GM19035 (cell line): ENCODE measurements around the gene ALG8.
"Not testable (repeated sequence)": the region's sequence is repeated elsewhere in the genome, so short reads cannot be mapped to it uniquely, and the experiment has no call there.

Source experiments
- ATAC-seq: cut with Tn5 transposase; IDR thresholded peaks from one replicate; pipeline ENCODE4 v1.9.1; 2021; ENCODE audit not compliant: unreplicated experiment

The ALG8 gene

DNA sequence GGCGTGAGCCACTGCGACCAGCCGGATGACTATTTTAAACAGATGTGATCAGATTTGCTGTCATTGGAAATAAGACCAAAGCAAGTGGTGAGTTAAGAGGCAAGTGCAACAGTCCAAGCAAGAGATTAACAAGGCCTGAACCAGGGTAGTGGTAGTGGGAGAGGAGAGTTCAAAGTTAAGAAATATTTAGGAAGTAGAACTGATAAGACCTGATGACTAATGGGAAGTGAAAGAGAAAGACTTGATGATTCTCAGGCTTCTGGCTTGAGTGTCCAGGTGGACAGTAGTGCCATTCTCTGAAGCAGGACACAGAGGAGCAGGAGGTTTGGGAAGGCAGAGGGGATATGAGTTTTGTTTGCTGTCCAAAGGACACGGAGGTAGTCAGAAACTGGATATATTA lies 67.0 kb downstream of the ALG8 start:
- ATAC-seq, result no peak

DNA sequence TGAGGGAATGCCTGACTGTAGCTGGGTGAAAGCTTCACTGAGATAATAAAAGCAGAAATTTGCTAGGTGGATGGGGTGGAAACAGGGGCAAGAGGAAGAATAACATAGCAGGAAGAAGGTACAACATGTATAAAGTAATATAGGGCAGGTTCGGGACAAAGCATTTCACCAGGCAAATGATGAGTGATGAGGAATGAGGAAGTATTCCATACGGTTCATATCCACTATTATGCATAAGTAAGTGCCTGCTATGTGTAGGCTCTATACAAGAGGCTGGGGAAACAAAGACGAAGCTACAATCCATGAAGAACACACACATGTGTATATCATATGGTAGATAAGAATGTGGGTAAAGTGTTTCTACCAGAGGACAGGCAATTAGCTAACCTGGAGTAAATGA lies 67.7 kb downstream of the ALG8 start:
- no peak for ATAC-seq

- ATAC-seq, result no peak
These were observed 68.8 kb downstream of the ALG8 start for GRCh38 chr11:78070621-78071020.

DNA sequence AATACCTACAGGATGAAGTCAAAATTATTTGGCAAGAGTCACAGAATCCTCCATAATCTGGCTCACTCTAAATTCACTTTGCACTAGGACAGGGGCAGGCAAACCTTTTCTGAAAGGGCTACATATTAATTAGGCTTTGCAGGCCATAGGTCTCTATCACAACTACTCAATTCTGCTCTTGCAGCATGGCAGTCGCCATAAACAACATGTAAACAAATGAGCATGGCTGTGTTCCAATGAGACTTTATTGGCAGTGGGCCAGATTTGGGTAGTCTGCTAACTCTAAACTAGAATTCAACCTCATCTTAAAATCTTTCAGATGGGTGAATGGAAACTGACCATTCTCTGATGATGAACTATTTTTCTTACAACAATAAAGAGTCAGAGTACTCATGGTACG lies 70.0 kb downstream of the ALG8 start:
- ATAC-seq, result no peak

GRCh38 chr11:78067704-78068103 lies 71.7 kb downstream of the ALG8 start:
- ATAC-seq, result no peak

DNA sequence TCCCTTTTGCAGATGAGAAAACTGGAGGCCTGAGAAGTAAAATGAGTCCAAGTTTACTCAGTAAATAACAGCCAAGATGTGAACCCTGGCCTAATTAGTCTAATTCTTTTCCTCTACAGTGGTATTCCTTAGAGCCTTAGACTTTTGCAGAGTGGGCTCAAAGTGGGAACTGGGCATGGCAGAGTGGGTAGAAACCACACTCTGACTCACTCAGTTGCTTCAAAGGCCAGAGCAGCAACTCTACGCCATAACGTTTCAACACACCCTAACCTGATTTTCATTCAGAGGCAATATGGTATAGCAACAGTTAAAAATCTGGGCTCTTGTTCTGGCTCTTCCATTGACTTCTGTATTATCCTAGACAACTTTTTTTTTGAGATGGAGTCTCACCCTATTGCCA lies 73.0 kb downstream of the ALG8 start:
- ATAC-seq, result no peak

DNA sequence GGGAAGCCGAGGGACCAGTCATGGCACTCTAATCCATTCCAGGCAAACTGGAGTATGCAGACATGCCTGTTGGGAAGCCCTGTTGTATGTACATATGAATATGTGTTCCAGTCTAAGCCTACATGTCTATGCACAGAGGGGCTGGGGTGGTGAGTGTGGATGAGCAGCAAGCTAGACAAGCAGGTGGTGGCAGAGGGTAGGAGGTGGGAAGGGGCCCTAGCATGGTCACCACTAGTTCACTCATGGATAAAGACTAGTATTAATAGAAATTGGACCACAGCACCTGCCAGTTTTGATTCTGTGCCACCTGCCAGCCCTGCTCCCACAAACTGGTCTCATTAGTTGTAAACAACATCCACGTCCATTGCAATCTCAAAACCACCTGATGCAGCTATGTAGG lies 74.2 kb downstream of the ALG8 start:
- ATAC-seq, result no peak

DNA sequence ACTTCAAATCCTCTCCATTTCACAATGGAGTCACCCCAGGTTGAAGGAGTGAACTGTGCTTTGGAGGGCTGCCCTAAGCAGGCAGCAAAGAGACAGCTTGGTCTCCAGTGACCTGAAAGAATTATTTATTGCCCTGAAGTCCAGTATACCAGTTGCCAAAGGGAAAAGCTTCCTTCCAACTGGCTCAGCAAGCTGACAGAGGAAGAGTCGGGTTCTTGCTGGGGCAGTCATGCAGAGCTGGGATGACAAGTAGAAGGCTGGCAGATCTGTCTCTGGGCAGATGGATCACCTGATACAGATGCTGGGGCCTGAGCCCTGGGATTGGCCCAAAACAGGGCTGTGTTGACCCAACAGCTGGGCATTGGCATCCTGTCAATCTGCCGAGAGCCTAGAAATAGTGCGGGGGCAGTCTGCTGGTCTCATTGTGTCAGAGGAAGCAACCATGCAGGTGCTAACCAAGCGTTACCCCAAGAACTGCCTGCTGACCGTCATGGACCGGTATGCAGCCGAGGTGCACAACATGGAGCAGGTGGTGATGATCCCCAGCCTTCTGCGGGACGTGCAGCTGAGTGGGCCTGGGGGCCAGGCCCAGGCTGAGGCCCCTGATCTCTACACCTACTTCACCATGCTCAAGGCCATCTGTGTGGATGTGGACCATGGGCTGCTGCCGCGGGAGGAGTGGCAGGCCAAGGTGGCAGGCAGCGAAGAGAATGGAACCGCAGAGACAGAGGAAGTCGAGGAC lies 75.8 kb downstream of the ALG8 start, which contains the start of gene THRSP:
Gene THRSP (plus strand): TSS at position 422 of the 742 bp plus-strand sequence. CDS start 21 bp downstream, at position 443.
- no peak for ATAC-seq

DNA sequence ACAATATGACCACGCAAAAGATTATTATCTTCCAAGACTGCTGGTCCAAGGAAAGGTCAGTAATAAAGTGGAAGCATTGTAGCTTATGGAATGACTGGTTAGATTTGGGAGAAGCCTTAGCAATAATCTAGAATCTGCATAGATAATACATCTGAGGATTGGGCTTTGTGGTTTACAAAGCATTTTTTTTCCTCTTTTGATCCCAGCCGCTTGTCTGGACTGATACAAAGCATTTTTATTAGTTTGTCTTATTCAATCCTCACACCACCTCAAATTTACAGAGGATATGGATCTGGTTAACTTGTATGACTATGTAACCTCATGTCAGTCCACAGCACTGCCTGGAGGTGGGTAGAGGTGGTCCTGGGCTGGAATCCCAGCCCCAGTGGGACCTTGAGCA lies 76.8 kb downstream of the ALG8 start:
- ATAC-seq, result no peak

DNA sequence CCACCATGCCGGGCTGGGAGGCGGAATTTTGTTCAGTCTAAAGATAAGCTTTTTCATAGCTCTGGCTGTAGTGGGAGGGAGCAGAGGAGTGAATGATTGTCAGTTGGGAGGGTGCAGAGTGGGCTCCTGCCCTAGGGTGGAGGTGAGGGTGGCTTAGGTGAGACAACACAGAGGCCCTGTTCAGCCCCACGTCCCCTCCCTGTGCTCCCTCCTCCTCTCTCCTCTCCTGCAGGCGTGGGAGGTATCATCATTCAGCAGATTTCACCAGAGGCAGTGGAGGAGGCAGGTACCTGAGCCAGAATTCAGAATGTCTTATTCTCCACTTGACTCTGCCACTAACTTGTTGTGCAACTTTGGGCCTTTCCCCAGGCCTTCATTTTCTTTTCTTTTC lies 77.5 kb downstream of the ALG8 start:
- ATAC-seq, result no peak

- ATAC-seq, result no peak
These were observed 78.1 kb downstream of the ALG8 start for GRCh38 chr11:78061088-78061920.

- ATAC-seq, result no peak
These were observed 78.9 kb downstream of the ALG8 start for GRCh38 chr11:78060533-78060932.

GRCh38 chr11:78059749-78060328 lies 79.6 kb downstream of the ALG8 start:
- not testable (repeated sequence) for ATAC-seq

- ATAC-seq, result no peak
These were observed 81.9 kb downstream of the ALG8 start for GRCh38 chr11:78057462-78058055.

- no peak for ATAC-seq
These were observed 83.3 kb downstream of the ALG8 start for GRCh38 chr11:78056093-78056492.

DNA sequence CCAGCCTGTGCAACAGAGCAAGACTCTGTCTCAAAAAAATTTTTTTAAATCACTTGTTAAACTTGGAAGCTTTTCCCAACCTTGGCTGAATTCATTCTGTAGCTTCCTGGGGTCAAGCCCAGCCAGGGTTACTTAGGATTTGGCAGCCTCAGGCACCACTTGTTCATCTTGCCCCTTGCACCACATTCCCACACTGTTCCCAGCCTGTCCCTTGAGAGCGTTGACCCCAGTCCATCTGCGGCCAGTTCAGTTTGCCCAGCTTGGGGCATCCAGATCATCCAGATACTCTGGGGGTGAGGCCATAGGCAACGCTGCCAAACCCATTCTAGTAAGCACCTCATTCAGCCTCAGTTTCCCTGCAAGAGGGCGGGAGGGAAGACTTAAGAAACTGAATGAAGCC lies 84.5 kb downstream of the ALG8 start:
- ATAC-seq, result no peak

DNA sequence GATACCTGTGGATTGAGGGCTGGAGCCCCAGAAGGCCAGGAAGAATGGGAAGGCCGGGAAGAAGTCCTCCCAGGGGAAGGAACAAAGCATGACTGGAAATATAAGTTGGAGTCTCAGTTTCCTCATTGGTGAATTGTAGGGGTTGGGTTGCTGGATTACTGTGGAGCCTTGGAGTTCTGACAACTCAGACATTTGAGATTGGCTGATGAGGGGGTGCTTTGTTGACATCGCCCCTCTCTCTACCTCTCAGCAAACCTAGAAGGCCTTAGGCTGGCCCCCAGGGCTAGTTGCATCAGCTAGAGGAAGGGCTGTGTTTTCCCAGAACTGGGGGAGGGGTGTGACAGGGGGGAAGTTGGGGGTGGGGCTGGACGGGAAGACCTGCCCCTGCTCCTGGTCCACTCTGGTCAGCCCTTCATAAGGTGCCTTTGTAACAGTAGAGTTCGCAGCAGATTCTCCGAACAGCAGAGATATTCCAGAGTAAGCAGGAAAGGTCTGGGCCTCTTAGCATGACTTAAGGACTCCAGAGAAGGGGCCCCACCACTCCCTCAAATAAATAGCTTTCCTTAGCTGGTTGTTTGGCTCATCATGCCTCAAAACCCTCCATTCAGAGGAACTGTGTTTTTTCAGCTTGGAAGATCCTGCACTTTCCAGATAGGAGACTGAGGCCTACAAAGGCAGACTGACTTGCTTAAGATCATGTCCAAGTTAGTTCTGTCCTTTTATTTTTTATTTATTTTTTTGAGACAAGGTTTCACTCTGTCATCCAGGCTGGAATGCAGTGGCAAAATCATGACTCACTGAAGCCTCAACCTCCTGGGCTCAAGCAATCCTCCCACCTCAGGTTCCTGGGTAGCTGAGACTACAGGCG lies 88.2 kb downstream of the ALG8 start:
- ATAC-seq, result no peak
